ENCODE data around the gene LTBP1.
"Not testable (repeated sequence)": the region's sequence is repeated elsewhere in the genome, so short reads cannot be mapped to it uniquely, and the experiment has no call there.

Gene LTBP1

DNA sequence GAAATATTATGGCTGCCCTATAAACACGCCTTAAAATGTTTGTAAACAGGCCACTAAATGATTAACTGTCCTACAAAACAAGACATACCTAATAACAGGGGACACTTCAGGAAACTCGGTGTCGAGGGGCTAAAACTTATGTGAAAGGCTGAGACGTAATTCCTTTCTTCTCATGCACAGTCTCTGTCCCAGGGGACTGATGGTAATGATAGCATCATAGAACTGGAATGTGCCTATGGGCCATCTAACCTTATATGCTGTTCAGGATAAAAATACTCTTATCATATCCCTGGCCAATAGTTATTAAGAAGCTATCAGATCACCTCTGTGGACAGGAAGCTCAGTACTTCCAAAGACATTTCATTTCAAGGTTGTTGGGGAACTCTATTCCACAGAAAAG, 277.1 kb downstream of the LTBP1 start:
- DNase-seq (ENCODE audit: low read depth in 2 of 2), result no peak

DNA sequence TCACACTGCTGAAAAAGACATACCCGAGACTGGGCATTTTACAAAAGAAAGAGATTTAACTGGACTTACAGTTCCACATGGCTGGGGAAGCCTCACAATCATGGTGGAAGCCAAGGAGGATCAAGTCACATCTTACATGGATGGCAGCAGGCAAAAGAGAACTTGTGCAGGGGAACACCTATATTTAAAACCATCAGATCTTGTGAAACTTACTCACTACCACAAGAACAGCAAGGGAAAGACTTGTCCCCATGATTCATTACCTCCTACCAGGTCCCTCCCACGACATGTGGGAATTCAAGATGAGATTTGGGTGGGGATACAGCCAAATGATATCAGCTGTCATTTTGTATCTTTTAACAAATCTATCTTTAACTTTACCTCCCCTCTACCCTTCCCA, 278.6 kb downstream of the LTBP1 start:
- DNase-seq (ENCODE audit: low read depth in 2 of 2), result no peak

DNA sequence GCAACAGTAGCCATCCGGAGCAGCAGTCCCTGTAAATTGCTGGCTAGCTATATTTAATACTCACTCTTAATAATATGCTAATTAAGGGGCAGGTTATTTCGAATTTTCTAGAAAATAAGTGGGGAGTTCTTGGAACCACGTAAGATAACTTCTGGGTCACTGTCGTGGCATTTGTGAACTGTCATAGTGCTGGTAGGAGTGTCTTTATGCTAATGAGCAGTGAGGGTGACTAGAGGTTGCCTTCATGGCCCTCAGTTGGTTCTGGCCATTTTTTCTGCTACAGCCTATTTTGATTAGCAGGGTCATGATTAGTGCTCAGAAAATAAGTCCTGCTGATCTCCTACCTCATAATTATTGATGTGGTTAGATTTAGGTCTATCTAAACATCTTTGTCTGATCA, 279.8 kb downstream of the LTBP1 start:
- DNase-seq (ENCODE audit: low read depth in 2 of 2), result no peak

DNA sequence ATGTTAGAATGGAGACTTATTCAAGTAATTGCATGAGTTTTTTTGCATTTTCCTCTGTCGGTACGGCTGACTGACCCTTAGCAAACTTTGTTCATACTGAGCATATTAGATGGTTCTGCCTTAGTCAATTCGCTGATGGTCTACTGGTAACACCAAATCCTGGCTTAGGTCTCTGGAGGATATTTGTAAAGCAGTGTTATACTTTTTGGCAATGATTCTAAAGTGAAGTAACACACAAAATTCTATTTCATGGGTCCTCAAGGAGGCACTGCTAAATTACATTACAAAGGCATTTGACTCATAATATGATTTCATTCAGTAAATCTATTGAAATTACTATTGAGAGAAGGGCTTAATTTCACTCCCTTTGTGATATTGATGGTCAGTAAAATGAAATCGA, 282.9 kb downstream of the LTBP1 start:
- DNase-seq (ENCODE audit: low read depth in 2 of 2), result no peak

- no peak for DNase-seq (ENCODE audit: low read depth in 2 of 2)
These were observed 283.4 kb downstream of the LTBP1 start for GRCh38 chr2:33230195-33230594.

DNA sequence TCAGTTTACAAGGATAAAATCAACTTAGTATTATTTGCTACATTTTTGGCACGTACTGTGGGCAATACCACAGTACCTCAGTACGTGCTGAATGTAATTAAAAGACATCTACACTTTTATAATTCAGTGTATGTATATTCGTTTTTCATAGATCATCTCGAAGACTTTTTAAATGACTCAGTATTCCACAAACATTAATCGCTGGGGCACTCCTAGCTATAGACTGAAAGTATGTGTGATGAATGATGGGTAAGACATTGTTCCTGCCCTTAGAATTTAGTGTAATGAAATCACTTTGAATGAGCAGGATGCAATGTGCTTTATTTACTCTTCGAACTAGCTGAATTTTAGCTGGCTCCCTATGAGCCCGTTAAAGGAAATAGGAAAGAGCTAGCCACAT, 284.1 kb downstream of the LTBP1 start:
- DNase-seq (ENCODE audit: low read depth in 2 of 2), result no peak

GRCh38 chr2:33235559-33235958, 288.8 kb downstream of the LTBP1 start:
- not testable (repeated sequence) for DNase-seq (ENCODE audit: low read depth in 2 of 2)

- no peak for DNase-seq (ENCODE audit: low read depth in 2 of 2)
These were observed 290.0 kb downstream of the LTBP1 start for GRCh38 chr2:33236482-33237385.

DNA sequence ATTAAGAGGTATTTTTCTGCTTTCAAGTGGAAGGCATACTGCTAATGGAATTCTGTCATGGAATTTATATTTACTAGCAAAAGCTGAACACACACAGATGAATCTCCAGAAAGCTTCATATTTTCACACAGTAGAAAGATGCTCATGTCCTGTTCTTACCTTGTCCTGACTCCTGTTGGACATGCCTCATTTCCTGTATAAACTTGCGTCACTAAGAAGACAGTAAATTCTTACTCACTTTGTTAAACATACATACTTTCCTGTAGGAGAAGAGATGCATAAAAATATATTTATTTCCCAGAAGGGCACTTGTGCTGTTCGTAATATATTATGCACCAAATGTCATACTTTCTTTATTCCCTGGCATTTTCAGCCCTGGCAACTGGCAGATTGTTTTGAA, 291.4 kb downstream of the LTBP1 start:
- no peak for DNase-seq (ENCODE audit: low read depth in 2 of 2)

DNA sequence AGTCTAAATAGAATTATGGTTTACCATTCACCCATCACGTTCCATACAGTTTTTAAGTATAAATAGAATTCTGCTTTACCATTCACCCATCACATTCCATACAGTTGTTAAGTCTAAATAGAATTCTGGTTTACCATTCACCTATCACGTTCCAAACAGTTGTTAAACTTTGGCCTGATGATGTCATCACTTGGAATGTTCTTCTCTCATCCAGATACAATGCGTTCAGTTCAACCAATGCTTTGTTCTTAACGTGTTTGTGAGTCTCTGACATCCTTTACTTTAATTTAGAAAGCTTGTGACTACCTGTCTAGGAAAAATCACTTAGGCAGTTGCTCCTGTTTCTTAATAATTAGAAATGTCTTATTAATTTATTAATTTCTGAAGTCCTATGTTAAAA, 293.4 kb downstream of the LTBP1 start:
- no peak for DNase-seq (ENCODE audit: low read depth in 2 of 2)

DNA sequence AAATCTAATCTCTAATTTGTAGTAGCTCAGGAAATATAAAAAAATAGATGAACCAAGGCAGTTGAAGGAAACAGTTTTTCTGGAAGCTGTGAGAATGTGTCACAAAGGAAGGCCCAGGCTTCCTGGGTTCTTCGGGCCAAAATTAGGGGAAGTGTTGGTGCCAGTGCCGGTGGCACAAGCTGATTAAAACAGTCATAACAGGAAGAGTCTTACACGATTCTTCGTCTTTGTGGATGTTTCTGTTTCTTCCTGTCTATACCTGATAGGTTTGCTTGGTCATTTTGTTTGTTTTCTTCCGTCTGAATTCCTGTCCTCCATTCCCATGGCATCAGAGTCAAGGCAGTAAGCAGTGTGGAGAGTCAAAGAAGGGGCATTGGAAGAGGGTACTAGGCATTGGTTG, 294.3 kb downstream of the LTBP1 start:
- no peak for DNase-seq (ENCODE audit: low read depth in 2 of 2)

DNA sequence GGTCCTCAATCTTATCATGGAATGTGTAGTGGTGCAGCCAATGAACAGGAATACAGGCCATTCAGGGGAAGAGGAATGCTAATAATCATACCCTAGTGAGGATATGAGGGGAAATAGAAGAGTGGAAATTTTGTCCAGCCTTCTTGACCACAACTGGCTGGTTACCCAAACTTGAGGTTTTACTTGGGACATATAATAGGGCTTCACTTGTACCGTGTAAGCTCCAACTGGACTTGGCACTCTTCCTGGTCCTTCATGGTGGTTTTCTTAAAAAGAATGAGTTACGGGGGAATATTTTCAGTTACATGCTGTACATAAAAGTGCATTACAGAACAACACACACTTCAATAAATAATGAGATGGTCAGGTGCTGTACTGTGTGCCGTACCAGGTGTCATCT, 294.8 kb downstream of the LTBP1 start:
- no peak for DNase-seq (ENCODE audit: low read depth in 2 of 2)

GRCh38 chr2:33242845-33243244, 296.1 kb downstream of the LTBP1 start:
- DNase-seq (ENCODE audit: low read depth in 2 of 2), result no peak

GRCh38 chr2:33246432-33246831, 299.7 kb downstream of the LTBP1 start:
- DNase-seq (ENCODE audit: low read depth in 2 of 2), result no peak

DNA sequence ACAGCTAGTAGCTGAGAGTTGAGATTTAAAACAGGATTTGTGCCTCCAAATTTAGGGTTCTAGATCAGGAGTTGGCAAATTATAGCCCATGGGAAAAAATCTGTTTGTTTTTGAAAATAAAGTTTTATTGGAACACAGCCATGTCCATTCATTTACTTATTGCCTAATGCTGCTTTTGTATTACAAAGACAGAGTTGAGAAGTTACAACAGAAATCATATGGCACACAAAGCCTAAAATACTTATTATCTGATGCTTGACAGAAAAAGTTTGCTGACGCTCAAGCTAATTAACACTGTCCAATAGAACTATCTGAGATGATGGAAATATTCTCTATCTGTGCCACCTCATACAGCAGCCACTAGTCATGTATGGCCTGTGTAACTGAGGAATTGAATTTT, 300.6 kb downstream of the LTBP1 start:
- DNase-seq (ENCODE audit: low read depth in 2 of 2), result no peak

DNA sequence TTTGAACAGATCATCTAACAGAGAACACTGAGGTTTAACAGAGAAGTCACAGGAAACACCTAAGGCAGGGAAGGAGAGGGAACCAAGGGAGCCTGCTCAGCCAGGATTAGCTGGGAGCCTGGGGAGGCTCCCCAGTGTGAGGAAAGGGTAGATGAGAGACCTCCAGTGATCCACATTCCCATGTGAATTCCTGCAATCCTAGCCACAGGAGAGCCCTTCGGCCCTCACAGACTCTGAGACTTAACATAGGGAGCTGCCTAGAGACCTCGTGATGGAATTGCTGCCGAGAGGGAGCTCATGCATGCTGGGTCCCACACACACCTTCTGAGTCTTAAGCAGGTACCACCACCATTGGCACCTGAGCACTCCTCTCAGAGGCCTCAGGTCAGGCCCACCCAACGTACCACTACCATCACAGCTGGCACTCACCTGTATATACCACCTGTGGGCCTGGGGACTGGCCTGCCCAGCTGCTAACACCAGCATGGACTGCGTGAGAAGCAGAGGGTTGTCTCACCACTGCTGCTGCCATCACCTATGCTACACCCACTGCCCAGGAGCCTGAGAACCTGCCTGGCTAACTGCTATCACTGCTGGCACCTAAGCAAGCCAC, 303.8 kb downstream of the LTBP1 start:
- no peak for DNase-seq (ENCODE audit: low read depth in 2 of 2)

- no peak for DNase-seq (ENCODE audit: low read depth in 2 of 2)
These were observed 309.5 kb downstream of the LTBP1 start for GRCh38 chr2:33256162-33256755.

DNA sequence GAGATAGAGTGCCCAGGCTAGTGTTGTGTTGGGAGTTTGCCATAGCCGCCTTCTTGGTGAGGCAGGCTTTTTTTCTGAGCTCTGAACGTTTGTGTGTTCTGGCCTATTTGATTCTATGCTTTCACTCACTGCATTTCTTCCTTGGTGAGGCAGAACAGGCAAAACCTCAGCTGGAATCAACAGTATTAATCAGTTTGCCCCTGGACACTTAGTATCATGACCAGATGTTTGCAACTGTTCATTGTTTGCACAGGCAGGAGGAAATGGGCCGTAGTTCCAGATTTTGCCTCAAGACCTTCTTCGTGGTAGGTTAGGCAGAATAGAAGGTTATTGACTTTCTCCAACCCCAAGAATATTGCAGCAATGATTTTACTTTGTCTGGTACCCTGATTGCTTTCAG, 311.6 kb downstream of the LTBP1 start:
- no peak for DNase-seq (ENCODE audit: low read depth in 2 of 2)

- DNase-seq (ENCODE audit: low read depth in 2 of 2), result no peak
These were observed 315.3 kb downstream of the LTBP1 start for GRCh38 chr2:33262097-33262496.

DNA sequence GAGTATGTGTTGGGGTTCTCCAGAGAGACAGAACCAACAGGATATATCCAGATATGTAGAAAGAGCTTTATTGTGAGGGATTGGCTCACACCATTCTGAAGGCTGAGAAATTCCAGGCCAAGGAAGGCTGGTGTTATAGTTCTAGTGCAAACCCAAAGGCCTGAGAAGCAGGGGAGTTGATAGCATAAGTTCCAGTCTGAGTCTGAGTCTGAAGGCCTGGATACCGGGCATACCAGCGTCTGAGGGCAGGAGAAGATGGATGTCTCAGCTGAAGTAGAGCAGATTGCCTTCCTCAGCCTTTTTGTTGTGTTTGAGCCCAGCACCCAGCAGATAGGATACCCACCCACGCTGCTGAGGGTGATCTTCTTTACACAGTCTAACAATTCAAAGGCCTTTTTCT, 318.0 kb downstream of the LTBP1 start:
- no peak for DNase-seq (ENCODE audit: low read depth in 2 of 2)

DNA sequence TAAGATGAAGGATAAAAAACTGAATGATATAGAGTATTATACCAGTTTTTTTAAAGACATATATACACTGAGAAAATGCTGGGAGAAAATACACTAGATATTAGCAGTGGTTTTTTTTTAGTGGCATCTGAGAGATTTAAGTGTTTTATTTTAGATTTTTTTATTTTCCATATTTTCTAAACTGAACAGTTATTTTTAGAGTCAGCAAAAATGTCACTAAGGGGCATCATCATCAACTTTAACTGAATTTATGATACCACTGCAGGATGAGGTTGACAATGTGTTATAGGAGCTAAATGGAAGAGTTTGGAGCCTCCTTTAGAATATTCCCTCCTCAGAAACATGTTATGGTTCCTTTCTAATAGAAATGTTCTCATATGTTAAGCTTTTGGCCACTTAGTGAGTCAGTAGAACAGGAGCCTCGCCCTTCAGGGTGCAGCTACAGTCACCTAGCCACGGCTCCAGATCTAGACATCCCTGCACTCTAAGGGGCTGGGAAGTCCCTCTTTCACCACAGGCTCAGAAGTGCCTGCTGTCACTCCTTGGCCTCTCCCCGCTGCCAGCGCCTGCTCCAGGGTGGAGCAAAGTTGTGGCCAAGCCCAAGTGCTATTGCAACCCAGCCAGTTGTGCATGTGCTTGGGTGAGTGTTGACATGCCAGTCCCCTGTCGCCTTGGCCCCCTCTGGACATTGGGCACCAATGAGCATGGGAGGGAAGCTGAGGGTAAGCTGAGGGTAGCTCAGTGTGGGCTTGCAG, 319.0 kb downstream of the LTBP1 start:
- no peak for DNase-seq (ENCODE audit: low read depth in 2 of 2)

GRCh38 chr2:33266467-33266866, 319.7 kb downstream of the LTBP1 start:
- no peak for DNase-seq (ENCODE audit: low read depth in 2 of 2)

Measured in stimulated activated CD8-positive, alpha-beta memory T cell treated with anti-CD3 and anti-CD28 coated beads, Interleukin-7, amount 100 ng/mL, for 4 hours (primary cell).